GM19324 (cell line): ENCODE data around the gene F2.
"Not testable (repeated sequence)": the region's sequence is repeated elsewhere in the genome, so short reads cannot be mapped to it uniquely, and the experiment has no call there.

Experiments
- ATAC-seq: cut with Tn5 transposase; IDR thresholded peaks from one replicate; pipeline ENCODE4 v1.9.1; 2021; ENCODE audit warnings: mild to moderate bottlenecking, moderate library complexity; ENCODE audit not compliant: unreplicated experiment, low FRiP score

F2 gene

GRCh38 chr11:46711303-46711702 is 7.7 kb upstream of the F2 start:
- ATAC-seq, result no peak

- no peak for ATAC-seq
Measured at GRCh38 chr11:46712874-46713576, 6.0 kb upstream of the F2 start.

- ATAC-seq, result not testable (repeated sequence)
Measured at GRCh38 chr11:46717825-46718154, 1.2 kb upstream of the F2 start.

GRCh38 chr11:46718155-46719019 is 626 bp upstream of the F2 start:
- ATAC-seq, result no peak

- no peak for ATAC-seq
Measured at GRCh38 chr11:46719543-46720218, 668 bp downstream of the F2 start.

- ATAC-seq, result no peak
Measured at GRCh38 chr11:46721286-46721685, 2.3 kb downstream of the F2 start.

- ATAC-seq, result no peak
Measured at GRCh38 chr11:46722566-46723358, 3.7 kb downstream of the F2 start.

- no peak for ATAC-seq
Measured at GRCh38 chr11:46723359-46723680, 4.3 kb downstream of the F2 start.

GRCh38 chr11:46724088-46724487 is 5.1 kb downstream of the F2 start:
- ATAC-seq, result no peak

- ATAC-seq, result no peak
Measured at GRCh38 chr11:46725338-46726205, 6.6 kb downstream of the F2 start.

GRCh38 chr11:46726206-46726862 is 7.3 kb downstream of the F2 start:
- no peak for ATAC-seq

GRCh38 chr11:46727952-46728658 is 9.1 kb downstream of the F2 start:
- ATAC-seq, result no peak

GRCh38 chr11:46728659-46729040 is 9.6 kb downstream of the F2 start:
- ATAC-seq, result no peak

- no peak for ATAC-seq
Measured at GRCh38 chr11:46729110-46730027, 10.4 kb downstream of the F2 start.

GRCh38 chr11:46731545-46731944 is 12.5 kb downstream of the F2 start:
- no peak for ATAC-seq

GRCh38 chr11:46733234-46733633 is 14.2 kb downstream of the F2 start:
- ATAC-seq, result no peak

- ATAC-seq, result no peak
Measured at GRCh38 chr11:46736146-46736545, 17.1 kb downstream of the F2 start.

GRCh38 chr11:46736615-46737014 is 17.6 kb downstream of the F2 start:
- no peak for ATAC-seq
